CD4-positive, alpha-beta T cell treated with Interleukin-12 subunit alpha and Interleukin-12 subunit beta, for 1 hour (primary cell): Measurements from ENCODE around the gene HRK.

Experiments used
- DNase-seq: peaks from one replicate; pipeline ENCODE4 v3.0.0-alpha.2; 2020

HRK gene

DNA sequence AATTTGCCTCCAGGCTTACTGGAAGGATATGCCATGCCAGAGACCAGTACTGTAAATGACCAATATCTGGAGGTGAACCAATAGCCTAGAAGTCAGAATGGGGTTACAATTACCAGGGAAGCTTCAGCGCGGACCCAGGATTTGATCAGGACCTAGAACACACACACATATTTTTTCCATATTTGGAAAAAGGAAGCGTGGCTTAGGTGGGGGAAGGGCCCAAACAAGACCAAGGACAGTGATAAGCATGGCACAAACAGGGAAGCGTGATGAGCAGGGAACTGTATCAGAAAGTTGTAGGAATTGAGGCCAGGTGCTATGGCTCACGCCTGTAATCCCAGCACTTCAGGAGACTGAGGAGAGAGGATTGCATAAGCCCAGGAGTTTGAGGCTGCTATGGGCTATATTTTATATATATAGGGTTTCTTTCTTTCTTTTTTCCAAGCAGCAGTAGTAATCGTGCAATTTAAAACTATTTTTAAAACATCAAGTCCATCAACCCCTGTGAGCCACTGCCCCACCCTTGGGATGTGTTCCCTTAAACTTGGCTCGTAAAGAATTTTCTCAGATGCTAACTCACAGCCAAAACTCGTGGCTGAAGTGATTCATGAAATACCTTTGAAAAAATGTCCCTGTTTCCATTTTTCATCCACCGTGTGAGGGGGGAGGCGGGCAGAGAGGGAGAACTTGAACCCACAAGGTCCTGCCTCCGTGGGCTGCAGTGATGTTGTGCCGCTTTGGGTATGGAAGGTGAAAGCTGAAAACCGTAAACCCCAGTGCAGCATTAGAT lies 16.7 kb downstream of the HRK start:
- no peak for DNase-seq

DNA sequence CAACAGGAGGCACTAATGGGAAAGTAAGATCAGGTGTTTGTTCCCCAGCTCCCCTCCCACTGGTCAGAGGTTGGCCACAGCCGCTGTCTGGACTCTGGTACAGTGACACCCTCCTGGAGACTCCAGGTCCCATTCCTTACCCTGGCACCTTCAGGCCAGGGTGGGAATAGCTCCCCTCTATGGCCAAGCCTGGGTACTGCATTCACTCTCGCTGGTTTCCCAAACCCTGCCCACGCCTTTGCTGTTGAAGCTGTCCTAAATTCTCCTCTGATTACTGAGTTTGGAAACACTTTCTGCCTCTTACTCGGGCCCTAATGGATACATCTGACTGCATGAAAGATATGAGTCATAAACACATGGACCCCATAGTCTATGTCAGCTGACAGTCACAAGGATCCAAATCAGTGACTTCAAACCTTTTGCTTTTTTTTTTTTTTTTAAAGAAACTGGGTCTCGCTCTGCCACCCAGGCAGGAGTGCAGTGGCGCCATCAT lies 17.9 kb downstream of the HRK start:
- no peak for DNase-seq

DNA sequence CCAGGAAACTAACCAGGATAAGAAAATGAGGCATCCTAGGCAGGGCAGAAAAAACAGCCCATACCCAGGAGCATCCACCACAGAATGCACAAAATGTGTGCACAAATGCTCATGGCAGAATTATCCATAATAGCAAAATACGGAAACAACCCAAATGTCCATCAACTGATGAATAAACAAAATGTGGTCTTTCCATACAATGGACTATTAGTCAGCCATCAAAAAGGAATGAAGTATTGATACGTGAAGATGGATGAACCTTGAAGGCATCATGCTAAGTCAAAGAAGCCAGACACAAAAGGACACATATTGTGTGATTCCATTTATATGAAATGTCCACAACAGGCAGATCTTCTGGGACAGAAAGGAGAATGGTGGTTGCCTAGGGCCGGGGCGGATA lies 19.1 kb downstream of the HRK start:
- no peak for DNase-seq

DNA sequence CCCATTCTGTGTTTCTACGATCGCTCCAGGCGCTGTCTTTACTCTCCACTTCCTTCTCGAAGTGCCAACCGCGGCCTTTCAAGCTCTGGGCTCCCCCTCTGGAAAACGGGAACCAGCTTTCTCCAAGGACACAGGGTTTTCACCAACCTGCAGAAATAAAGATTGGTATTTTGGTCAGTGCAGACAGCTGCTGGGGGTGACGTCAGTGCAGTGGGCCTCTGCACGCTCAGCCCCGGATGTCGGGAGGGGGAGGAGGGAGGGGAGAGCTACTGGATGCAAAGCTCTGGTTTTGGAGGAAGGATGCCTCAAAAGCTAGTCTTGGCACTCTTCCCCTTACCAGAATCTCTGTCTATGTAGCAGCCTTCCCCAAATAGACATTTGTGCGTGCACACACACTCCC lies 19.9 kb downstream of the HRK start:
- no peak for DNase-seq

DNA sequence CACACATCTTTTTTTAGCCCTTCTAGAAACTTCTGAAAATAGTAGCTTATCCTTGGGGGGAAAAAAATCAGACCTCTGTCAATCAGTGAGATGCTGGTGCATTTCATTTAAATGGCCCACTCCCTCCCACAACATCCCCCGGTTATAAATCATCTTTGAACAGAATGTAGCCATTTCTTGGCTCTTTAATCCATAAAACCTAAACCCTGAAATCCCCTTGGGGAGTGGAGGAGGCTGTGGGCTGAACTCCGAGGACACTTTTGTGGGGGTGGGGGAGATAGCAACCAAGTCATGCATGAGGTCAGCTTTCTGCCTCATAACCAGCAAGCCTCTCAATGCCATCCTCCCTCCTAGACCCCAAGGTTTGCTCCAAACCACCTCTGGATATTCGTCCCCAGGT lies 21.0 kb downstream of the HRK start:
- no peak for DNase-seq

DNA sequence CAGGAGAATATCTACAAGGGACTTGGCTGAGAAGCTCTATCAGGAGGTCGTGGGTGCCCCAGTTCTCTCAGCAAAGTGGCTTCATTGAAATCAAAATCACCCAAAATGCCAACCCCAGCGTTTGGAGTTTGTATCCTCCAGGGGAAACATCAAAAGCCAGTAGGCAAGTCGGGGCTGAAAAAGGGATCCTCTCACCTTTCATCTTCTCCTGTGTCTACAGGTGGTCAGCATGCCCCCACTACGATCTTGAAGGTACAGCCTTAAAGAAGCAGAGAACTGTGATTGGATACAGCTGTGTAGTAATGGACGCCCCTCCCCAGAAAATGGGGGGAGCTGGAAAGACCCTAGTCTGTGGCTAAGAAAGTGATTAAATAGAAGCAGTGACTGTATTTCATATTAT lies 22.2 kb downstream of the HRK start:
- DNase-seq: no peak

DNA sequence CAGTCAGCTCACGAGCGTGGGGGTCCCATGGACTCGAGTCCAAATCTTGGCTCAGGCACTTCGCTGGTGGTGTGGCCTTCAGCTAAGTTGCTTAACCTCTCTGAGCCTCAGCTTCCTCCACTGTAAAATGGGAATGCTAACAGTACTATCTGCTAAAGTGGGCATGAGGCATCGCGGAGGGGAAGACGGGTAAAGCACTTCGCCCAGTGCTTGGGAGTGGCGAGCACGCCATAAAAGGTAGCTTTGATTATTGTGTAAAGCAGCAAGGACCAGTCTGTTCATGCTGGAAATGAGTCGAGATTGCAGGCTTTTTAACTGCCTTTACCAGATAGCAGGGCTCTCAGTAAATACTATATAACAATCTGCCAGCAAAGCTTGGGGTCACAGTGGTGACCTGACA lies 24.5 kb downstream of the HRK start:
- no peak for DNase-seq

DNA sequence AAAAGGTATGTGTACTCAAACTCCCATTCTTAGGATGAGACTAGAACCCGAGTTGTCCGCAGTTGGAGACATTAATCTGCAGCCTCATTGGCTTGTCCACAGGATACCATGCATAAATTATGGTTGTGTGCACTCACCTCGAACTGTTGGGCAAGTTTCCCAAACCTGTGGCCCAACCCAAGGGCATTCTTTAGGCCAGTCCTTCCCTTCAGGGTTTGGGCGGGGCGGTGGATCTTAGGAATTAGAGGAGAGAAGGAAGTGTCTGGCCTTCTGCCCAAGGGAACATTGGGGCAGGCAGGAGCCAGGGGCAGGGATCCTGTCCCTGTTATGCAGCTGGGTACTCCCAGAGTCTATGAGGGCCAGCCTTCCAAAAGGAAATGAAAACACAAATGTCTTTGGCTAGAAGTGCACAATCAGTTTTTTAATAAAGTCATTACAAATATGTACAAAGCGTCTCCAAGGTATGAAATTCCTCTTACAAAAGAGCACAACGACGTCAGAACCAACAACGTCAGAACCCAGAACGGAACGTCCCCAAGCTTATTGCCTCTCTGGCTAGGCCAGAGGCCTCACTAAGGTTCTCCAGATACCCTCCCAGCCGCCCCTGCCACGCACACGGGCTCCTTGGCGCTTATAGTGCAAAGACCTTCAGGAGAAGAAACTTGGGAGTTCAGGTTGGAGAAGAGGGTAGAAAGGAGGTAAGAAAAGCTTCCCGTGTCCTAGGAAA lies 25.3 kb downstream of the HRK start:
- no peak for DNase-seq

DNA sequence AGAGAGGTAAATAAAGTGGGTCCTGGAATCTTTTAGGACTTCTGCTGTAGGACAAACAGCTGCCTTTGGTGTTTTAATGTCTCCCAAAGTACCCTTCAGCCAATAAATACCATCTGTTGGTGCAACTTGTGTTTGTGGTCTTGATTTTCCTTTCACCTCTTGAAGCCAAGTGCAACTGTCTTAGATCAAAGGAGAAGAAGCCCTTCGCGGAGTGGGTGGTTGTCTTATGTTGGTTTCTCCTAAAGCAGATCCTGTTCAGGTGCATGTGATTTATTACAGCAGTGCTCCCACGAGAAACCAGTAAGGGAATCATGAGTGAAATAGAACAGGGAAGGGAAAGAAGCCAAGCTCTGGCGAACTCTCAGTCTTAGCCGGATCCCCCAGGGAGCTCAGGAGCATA lies 27.7 kb downstream of the HRK start:
- no peak for DNase-seq

DNA sequence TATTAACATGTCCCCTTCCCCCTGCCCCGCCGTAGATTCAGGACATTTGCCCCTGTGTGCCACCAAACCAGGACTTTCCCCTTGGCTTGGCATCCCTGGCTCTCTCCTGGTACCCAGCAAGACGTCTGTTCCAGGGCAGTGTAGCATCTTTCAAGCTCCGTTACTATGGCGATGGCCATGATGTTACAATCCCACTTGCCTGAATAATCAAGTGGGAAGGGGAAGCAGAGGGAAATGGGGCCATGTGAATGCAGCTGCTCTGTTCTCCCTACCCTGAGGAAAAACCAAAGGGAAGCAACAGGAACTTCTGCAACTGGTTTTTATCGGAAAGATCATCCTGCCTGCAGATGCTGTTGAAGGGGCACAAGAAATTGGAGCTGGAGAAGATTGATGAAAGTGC lies 28.9 kb downstream of the HRK start:
- no peak for DNase-seq

DNA sequence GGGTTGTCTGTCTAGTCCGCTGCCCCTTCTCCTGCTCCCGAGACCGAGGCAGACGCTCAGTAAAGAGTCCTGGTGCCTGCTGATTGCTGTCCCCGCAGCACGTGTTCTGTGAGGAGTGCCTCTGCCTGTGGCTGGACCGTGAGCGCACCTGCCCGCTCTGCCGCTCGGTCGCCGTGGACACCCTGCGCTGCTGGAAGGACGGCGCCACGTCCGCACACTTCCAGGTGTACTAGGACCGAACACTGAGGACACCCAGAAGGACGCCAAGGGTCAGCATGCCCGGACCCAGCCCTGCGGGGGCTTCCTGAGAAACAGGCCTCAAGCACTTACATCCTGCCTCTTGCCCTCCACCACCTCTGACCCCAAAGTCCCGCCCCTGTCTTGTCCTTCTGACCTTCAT lies 32.0 kb downstream of the HRK start:
- no peak for DNase-seq

DNA sequence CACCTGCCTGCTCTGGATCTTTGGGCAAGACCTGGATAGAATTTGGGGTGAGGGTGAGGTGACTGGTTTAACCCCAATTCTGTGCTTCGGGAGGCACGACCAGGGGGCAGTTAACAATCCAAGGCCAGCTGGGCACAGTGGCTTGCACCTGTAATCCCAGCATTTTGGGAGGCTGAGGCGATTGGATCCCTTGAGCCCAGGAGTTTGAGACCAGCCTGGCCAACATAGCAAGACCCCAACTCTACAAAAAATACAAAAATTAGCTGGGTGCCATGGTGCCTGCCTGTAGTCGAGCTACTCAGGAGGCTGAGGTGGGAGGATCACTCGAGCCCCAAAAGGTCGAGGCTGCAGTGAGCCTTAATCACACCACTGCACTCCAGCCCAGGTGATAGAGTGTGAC lies 38.2 kb downstream of the HRK start:
- no peak for DNase-seq

DNA sequence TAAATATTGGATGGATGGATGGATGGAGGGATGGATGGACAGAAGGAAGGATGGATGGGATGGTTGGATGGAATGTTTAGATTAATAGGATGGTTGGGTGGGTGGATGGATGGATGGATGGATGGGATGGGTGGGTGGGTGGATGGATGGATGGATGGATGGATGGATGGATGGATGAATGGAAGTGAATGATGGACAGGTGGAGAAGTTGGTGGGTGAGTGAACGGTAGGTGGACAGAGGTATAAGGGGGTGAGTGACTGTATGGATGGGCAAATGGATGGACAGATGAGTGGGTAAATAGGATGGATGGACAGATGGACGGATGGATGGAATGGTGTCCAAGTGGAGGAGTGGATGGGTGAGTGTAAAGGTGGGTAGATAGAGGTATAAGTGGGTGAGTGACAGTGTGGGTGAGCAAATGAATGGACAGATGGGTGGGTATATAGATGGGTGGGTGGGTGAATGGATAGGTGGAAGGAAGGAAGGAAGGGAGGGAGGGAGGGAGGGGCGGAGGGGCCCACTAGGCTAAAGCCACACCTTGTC lies 41.9 kb downstream of the HRK start:
- DNase-seq: no peak

DNA sequence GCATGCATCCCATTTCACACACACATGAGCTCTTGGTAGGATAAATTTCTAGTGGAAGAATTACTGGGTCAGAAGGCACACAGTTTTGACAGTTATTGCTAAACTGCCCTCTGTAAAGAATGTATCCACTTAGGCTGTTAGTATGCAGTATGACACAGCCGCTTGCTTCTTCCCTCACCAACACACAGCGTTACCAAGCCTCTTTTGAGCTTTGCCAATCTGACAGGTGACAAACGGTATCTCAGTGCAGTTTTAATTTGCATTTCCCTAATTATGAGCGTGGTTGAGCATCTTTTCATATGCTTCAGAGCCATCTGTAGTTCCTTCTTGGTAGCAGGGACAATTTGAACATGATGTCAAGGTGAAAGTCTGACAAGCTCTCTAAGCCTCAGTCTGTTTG lies 42.9 kb downstream of the HRK start:
- no peak for DNase-seq

DNA sequence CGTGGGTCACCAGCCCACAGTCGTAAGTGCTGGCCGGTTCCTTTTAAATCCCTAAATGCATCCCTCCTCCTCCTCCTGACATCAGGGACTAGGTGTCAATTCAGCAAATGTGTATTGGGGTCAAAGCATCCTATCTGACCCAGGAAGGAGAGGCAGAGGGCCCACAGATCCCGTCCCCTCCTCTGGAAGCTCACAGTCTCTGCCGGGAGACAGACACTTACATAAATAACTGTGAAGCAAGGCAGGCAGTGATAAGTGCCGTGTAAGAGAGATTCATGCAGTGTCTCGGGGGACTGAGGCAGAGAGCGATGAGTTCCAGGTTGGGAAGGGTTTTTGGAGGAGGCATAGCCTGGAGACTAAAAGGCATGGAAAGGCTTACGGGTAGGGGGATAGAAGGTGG lies 44.1 kb downstream of the HRK start:
- no peak for DNase-seq

DNA sequence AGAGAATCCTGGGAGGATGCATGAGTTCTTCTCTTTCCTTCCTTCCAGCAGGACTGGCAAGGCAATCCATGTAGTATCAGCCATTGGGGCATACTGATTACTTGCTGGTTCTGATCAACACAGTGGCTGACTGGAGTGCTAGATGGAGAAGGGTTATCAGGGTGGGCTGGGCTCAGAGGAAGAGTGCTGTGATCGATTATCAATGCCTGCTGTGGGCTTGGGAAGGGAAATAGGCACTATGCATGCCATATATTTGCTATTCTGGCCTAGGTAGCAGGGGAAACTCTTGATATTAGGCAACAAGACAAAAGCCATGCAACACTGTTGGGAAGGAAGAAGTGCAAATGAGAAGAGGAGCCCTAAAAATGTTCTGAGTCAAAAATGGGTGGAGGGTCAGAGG lies 45.8 kb downstream of the HRK start:
- no peak for DNase-seq

DNA sequence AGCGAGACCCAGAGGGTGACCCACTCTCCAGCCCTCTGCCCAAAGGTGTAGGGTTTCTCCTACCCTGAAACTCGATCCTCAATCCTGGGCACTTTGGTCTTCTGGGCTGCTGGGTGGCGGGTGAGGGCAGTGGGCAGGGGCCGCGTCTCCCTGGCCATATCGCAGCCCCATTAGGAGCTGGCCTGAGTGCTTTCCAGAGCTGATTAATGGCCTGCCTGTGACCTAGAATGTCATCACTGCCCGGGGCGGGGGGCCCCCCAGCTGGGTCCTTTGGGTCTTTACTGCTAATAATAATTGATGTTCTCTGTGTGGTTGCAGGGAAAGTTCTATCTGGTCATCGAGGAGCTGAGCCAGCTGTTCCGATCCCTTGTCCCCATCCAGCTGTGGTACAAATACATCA lies 47.8 kb downstream of the HRK start:
- no peak for DNase-seq

DNA sequence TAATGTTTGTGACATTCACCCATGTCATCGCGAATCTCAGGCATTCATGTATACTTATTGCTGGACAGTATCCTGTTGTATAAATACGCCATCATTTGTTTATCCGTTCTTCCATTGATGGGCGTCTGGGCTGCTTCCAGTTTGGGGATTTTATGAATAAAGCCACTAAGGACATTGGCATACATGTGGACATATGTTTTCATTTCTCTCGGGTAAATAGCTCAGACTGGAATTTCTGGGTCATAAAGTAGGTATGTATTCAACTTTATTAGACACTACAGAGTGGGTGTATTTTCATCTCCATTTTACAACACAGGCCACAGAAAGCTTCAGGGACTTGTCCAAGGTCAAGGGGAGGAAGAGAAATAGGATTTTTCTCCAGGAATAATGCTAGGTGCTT lies 48.9 kb downstream of the HRK start:
- no peak for DNase-seq

DNA sequence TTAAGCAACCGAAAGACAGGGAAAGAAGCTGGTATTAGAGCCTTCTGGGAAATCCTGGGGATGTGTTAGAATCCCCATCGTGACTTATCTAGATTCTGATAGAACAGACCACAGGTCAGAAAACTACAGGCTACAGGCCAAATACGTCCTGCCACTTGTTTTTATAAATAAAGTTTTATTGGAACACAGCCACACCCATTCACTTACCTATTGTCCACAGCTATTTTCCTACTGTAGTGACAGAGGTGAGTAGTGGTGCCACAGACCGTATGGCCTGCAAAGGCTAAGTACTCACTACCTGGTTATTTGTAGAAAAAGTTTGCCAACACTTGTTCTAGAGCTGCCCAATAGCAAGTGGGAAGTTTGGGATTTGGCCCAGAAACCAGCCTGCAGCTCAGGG lies 53.8 kb downstream of the HRK start:
- DNase-seq: no peak

DNA sequence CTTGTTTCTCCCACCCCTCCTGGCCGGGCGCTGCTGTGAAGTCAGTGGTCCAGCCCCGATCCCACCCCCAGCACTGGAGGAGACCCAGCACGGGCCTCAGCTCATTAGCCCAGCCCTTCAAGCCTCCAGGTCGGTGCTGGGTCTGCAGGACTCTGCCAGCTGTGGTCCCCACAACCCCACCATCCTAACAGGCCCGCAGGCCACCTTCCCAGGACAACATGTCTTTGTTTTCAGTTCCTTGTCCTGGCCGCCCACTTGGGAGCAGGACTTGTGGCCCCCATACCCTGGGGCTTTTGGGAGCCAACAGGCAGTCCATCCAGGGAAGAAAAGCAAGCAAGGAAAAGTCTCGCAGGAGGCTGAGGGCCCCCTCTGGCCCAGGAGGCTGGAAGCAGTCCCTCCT lies 60.0 kb downstream of the HRK start:
- DNase-seq: no peak

DNA sequence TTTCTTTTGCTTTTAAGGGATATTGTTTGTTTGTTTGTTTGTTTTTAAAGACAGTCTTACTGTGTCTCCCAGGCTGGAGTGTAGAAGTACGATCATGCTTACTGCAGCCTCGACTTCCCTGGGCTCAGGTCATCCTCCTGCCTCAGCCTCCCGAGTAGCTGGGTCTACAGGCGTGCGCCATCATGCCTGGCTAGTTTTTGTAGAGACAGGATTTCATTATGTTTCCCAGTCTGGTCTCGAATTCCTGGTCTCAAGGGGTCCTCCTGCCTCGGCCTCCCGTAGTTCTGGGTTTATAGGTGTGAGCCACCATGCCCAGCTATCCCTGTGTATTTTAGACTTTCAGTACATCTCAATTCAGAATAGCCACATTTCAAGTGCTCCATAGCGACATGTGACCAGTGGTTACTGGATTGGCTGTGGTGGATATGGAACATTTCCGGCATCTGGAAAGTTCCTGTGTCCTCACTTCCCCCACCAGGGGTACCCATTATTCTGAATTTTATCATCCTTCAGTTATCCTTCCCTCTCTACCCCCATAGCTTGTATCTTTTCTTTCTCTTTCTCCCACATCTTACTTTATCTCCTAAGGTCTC lies 61.1 kb downstream of the HRK start:
- no peak for DNase-seq

DNA sequence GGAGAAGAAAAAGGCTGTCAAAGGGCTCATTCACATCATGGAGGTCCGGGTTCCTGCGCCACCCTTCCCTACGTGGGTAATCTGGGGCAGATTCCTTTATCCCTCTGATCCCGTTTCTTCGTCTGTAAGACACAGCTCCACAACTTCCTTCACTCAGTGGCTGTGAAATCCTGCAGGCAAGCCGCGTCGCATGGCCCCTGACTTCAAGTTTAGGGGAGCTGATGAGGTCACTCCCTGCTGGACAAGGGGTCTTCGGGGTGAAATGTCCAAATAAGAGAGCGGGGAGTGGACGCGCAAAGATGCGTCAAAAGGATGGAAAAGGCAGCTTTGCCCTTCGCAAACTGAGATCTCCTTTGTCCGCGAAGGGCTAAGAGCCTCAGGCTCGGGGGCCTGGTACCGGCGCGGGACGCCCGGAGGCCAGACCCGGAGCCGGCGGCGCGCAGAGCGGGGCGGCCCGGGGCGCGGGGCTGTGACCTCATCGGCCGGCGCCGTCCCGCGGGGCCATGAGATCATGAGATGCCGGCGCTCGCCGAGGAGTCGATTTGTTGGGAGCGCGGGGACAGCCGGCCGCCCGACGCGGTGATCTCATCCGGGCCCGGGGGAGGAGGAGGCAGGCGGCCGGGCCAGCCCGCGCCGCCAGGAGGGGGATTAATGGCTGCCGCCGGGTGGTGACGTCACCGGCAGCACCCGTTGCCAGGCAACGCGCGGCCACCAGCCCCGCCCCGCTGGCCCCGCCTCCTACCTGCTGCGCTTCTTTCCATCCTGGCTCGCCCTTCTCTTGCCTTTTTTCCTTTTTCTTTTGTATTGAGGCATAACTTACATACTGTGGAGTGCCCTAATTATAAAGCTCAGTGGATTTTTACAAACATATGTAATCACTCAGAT lies 62.1 kb downstream of the HRK start:
- DNase-seq: peak; percentile 92

DNA sequence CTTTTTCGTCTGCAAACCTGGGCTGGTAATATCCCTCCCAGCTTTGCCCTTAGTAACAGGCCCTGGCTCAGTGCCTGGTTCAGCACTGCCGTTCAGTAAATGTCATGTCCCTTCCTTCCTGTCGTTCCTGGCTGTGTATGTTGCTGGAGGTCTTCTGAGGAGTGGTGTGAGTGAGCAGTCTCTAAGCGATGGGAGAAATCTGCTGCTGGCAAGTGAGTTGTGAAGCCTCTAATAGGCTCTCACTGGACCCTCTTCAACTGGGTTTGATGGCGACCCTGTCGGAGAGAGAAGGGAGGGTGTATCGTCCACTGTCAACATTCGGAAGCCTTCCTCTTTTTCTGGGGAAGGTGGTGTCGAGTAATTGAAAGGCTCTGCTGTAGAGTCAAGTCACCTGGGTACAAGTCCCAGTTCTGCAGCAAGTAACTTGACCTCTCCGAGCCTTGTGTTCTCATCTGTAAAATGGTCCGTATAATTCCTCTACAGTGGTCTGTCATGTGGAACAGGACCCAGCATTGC lies 62.8 kb downstream of the HRK start:
- DNase-seq: peak; percentile 19
